H4 (cell line): ENCODE measurements around the gene LMAN2. TPM values are rescaled to one million over a fixed set of nuclear protein-coding genes. Genes with fewer than 3 reads are reported as not detected.

Source experiments
- DNase-seq: peaks from one replicate; pipeline ENCODE4 v3.0.0-alpha.2; 2015; ENCODE audit warnings: low spot score
- total RNA-seq: library from RNA; depleted of rRNA; stranded (reverse); fragments of >200 nt; shearing (Covaris generic); gene quantifications from 2 replicates; pipeline ENCODE4 v1.2.3, GENCODE V29; 2014

The LMAN2 gene
- total RNA-seq, 1 experiment from 2014 or later: 800 TPM

DNA sequence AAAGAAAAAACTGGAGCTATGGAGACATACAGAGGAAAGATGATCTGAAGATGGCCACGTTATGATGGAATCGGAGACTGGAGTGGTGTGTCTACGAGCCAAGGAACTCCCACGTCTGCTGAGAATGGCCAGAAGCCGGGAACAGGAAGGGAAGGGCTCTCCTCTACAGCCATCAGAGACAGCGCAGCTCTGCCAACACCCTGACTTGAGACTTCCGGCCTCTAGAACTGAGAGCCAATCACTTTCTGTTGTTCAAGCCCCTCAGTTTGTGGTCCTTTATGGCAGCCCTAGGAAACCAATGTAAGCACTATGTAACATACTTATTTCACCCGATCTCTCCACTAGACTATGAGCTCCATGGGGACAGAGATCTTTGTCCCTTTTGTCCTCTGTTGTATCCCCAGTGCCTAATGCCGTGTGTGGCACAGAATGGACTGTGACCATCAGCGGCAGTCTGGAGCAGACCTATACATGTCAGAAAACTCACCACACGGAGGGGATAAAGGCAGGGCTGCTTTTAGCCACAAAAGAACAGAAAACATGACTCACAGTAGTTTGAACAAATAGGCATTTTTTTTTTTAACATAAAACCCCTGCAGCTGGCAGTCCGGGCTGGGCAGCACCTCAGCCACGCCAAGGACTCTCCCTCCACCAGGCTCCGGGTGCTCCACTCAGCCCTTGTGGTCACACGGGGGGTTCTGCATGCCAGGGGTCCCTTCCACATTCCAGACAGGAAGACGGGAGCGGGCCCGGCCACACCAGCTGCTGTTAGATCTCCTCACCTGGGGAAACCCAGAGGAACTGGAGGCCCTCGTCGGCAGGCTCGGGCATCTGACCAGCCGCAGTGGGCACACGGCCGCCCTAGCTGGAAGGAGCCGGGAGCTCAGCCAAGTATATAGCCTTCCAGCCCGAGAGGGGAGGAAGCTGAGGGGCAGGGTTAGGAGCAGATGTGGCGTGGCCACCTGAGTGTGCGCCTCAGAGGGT lies 23.6 kb downstream of the LMAN2 start:
- peak; percentile 83 for DNase-seq

DNA sequence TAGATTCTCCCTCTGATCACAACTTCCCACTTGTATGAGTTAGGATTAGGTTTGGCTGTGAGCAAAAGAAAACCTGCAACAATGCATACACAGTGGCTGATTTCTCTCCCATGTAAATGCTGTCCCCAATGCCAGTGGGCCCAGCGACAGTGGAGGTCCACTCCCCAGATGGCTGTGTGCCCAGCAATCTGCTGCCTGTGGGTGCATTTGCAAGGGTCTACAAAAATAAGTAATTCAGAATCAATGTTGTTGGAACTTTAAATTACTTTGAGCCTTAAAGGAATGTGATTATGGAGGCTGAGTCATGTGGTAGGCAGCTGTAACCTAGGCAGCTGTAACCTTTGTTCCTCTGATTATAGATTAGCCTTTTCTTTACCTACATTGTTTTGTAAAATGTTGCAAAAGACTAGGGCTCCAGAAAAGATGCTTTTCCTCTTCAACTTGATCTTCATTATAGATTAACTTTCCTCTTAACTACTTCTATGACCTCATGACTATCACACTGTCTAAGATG lies 25.5 kb downstream of the LMAN2 start:
- no peak for DNase-seq

DNA sequence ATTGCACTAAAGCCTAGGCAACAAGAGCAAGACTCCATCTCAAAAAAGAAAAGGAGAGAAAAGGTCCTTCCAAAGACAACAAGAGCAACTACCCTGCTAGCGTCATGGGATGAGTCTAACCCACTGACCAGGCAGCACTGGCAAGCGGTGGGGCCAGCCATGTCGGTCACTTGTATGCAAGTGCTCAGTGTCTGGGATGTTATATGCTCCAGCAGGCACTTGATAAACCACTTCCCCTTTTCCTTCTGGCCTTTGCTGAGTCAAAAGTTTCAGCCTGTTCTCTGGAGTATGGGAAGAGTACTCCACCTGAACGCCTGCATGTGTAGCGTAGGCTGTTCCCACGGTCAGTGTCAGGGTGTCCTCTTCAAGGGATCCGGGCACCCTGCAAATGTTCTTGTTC lies 30.6 kb downstream of the LMAN2 start:
- no peak for DNase-seq

DNA sequence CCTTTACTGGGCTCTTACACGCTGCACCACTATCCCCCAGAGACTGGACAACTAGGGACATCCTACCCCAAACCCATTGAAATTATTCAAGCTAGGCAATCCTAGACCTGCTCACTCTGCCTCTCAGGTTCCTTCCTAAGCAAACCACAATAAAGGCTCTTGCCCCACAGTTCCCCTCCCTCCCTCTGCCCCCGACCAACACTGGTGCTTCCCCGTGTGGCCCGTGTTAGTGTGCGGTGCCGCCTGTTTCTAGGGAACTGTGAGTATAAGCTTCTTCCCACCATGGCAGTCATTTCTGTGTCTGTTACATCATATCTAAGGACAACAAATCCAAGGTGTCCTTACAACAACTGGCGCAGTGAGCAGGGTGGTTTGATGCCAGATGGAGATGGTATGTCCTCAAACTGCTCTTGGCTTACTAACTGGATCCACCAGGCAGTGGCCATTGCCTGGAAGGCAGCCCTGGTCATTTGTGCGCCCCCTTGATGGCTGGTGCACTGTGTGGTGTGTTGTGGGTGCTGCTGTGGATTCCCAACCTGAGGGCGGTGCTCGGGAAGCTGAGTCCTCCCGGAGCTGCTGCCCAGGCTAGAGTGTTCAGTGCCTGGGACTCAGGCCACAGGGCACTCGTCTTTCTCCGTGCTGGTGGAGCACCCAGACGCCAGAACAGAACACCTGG lies 31.4 kb downstream of the LMAN2 start:
- DNase-seq: no peak

DNA sequence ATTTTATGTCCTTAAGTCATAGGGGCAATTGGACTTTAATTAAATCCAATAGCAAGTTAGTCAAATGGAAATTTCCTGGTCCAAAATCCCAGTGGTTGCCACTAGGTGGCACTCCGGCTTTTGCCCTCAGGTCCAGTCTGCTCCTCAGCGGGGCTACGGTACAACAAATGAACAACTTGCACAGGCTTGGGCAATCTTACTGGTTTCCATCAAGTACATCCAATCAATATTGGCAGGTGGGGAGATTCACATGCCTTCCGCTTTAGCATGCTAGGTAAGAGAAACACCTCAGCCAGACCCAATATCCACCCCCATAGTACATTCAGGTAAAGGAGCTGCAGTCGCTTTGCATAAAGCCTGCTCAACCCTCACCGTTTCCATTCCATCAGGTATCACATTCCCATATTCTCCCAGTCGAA lies 33.5 kb downstream of the LMAN2 start:
- DNase-seq: peak; percentile 69

DNA sequence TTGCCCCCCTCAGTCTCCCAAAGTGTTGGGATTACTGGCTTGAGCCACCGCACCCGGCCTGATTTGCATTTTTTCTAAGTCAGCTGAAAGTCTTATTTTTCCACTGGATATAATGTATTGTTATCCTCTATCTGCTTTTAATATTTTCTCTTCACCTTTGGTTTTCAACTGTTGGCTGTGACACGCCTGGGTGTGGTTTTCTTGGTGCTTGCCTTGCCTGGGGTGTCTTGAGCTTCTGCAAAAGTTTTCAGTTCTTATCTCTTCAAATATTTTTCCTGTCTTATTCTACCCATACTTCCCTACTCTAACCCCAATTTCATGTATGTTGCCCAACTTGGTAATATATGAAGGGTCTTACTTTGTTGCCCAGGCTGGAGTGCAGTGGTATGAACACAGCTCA lies 35.5 kb downstream of the LMAN2 start:
- no peak for DNase-seq

DNA sequence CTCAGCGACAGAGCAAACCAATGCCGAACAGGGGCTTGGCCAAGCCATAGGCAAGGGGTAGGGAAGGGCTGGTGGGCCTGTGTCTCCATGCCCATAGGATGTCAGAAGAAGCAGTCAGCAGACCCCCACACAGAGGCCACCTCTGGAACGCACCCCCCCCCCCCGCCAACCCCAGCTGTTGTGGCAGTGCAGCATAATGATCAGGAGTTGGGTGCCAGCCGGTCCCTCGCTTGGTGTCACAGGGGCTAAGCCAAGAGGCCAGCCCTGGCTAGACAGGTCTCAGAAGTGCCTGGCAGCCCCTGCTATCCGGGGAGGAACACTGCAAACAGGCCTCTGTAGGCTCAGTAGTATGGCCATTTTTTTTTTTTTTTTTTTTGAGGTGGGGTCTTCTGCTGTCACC lies 36.1 kb downstream of the LMAN2 start:
- DNase-seq: no peak

DNA sequence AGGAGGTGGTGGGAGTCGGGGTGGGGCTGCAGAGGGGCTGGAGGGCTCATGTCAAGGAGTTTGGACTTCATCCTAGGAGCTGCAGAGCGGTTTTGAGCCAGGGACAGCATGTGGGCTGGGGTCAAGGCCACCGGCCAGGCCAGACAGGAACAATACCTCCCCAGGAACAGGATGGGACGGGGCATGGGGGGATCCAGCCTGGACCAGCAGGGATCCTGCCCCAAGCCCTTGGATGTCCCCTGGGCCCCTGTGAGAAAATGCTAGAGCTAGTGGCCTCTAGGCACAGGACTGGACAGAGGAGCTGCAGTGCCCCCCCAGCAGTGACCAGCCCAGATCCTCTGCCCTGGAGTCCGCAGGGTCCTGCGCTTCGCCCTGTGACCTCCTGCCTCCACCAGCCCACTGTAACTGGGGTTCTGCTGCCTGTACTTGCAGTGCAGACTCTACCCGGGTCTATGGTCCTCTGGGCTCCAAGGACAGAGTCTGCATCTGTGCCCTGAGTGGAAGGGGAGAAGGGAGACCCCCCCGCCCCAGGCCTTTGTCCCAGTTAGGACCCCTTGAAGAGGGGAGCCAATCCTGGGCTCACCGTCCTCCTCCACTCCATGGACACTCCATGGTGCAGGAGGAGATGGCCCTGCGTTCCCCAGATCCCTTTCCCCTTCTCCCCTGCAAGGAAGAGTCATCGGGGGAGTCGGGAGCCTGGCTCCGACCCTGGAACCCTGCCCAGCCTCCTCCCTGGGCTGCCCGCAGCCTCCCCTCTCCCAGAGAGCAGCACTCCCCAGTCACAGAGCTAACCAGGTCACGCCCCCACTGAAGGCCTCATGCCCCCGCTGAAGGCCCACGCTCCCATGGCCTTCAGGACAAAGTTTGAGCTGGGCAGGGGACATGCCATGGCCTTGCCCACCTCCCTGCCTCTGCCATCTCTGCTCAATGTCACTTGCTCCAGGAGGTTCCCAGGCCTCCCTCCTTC lies 36.8 kb downstream of the LMAN2 start:
- DNase-seq: no peak

DNA sequence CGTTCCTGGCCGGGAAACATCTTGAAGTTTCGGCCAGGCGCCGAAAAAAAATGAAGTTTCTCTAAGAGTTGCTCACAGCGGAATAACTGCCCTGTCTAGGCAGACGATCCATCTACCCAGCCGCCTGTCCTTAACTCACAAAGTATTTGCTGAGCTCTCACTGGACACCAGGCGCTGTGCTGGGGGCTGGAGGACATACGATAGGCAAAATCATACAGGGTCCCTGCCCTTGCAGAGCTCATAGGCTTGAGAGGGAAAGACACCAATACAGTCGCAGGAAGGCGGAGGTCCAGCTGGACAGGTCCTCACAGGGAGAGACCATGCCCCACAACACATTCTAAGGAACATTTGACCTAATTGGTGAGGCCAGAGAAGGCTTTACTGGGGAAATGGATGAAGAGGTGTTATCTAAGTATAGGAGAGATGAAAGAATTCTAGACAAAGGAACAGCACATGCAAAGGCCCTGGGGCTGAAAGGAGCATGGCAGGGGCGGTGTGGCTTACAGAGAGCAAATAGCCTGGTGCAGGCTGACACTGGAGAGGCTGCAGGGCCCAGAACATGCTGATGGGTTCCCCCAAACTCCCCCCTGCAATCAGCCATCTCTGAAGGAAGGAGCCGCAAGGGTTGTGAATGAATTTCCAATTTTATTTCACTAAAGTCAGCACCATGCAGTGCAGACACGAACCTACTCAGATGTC lies 37.8 kb downstream of the LMAN2 start:
- no peak for DNase-seq

DNA sequence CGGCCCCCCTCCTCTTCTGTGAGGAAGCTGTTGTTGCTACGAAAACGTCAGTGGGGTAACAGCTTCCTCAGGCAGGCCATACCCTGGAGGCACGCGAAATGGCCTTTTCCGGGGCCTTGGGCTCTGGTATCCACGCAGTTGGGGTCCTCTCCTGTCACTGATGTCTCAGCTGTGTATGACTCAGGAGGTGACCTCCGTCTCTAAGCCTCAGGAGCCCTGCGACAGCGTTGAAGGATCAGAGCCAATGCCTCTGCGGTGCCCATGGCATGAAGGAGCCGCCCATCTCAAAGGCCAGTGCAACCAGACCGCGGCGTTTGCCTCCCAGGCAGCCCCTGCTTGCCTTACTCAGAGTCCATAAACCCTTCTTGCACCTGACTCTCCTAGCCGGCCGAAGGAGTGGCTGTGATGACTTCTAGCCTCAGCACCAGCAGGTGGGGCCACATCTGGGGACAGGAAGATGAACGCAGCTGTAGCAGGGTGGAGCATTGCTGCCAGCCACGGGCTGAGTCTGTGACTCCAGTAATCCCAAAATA lies 38.8 kb downstream of the LMAN2 start:
- peak; percentile 70 for DNase-seq

DNA sequence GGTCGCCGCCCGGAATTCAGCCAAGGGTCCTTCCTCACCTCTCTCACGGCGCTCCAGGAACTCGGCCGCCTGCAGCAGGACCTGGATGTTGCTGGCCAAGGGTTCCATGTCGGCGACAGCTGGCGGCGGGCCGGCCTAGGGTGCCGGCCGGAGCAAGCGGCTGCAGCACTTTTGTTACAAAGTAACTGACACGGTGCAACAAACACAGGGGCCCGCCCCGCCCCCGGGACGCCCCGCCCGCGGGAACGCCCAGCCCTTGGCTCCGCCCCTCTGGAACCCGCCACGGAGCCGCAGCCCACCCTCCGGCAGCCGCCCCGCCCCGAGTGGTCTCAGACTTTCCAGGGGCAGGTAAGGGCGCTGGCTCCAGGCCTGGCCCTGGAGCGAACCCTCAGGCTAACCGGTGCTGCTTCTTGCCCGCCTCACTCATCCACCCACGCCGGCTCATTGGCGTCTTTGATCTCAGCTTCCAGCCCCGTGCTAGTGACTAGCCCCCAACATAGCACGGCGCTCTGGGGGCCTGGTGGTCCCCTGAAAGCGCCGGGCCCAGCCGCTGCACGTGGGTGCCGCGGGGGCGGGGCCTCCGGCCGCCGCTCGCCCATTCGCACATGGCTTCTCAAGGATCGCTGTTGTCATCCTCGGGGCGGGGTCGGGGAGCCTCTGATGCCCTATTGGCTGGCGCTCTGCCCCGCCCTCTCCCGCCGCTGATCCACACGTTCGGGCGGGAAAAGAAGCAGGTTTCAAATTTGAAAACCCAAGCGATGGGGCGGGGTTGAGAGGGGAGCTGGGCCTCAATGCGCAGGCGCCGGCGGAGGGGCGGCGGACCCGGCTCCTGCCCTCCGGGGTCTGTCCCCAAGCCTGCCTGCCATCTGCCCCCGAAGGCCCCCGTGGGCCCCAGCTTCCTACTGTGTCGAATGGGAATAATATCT lies 39.5 kb downstream of the LMAN2 start, which contains the start of gene MXD3:
TSS of gene MXD3 (minus strand) at position 176 of the 926 bp plus-strand sequence. CDS start at position 108, 68 bp downstream.
- DNase-seq: peak; percentile 98

DNA sequence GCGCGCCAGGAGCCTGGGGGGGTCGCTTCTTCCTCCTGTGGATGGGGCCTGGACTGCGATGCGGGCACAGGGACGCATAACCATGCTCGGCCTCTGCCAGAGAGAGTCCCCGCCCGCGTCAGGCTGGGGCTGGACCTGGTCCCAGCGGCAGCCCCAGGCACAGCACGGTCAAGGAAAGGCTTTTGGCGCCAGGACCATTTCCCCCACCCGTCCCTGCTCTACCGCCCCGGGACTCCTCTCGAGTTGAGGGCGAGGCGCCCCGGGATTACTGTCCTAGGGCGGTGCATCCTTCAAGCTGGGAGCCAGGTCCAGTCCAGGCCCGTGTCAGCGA lies 40.1 kb downstream of the LMAN2 start:
- DNase-seq: no peak

DNA sequence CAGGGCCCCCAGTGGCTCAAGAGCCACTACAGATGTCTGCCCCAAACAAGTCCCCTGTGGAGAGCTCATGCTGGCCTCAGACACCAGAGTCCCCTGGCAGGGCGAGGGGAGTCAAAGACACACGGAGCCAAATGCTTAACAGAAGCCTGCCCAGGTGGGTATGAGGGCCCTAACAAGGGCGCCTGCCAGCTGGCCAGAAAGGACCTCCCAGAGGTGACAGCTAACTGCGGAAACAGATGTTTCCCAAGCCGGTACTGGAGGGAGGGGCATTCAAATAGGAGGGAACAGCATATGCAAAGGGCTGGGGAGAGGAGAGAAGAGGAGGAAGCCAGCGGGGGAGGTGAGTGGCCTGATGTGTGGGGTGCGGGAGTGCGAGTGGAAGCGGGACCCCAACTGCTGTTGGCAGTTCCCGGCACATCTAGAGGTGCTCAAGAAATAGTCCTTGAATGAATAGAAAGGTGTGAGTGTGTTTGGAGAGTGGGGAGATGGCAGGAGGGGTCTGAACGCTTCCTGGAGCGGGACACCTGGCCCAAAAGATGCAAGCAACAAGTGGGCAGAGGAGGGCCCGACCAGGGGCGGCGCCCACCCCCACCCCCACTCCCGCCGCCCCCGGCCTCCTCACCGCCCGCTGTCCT lies 40.6 kb downstream of the LMAN2 start:
- no peak for DNase-seq

DNA sequence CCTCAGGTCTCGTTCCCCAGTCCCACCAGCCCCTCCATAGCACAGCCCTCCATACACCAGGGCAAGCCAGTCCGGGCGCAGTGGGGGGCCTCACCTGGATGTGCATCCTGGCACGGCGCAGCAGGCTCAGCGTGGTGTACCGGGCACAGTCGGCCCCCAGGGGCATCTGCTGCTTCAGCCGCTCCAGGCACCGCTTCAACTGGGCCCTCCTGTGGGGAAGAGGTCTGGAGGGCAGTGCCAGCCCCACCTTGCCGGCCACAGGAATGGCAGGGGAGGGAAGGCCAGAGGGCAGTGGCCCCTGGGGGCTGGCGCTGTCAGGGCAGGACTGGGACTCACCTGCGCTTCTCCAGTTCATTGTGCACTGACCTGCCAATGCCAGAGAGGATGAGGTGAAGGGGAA lies 41.1 kb downstream of the LMAN2 start:
- DNase-seq: no peak

DNA sequence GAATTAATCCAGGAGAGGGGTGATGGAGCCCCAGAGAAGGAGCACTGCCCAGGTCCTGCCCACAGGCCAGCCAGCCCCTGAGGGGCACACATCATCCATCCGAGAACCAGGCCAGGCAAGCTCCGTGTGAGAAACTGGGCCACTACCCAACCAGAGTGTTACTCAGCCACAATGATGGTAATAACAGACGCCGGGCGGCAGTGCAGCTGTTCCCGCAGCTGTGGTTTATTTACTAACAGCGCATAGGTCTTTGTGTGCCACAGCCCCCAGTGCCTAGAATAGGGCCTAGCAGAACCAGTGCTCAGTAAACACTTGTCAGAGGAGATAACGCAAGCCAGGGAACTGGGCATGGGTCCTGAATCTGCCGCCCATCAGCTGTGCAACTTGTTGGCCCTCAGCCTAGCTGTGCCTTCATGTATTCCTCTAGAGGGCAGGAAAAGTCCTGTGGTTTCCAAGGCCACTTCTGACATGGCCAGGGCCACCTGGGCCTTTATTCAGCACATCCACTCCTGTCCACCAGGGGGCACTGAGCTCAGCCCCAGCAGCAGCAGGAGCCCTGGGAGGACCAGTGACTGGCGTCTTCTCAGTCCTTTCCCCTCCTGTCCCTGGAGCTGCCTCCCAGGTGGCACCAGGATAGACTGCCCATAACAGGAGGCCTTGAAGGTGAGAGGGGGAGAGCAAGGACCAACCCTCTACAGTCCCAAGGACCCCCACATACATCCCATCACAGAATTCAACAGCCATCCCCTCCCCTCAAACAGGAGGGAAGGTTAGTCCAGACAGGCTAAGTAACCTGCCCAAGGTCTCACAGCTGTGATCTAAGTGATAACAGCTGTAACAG lies 41.9 kb downstream of the LMAN2 start:
- DNase-seq: peak; percentile 92

DNA sequence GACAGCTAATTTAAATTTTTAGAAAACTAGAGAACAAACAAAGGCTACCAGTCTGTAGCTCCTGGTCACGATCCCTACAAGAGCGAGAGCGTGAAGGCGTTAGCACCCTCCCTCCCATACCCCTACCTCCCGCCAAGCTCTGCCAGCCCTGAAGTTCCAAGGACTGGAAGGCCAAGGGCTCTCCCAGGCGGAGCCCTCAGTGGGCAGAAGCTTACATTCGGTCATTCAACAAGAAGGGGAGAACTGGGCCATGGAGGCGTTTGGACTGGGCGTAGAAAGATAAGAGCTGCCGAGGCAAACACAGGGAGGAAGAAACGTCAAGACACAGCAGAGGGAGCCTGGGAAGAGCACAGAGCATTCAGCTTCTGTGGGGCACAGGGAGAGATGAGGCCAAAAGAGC lies 42.7 kb downstream of the LMAN2 start:
- no peak for DNase-seq

DNA sequence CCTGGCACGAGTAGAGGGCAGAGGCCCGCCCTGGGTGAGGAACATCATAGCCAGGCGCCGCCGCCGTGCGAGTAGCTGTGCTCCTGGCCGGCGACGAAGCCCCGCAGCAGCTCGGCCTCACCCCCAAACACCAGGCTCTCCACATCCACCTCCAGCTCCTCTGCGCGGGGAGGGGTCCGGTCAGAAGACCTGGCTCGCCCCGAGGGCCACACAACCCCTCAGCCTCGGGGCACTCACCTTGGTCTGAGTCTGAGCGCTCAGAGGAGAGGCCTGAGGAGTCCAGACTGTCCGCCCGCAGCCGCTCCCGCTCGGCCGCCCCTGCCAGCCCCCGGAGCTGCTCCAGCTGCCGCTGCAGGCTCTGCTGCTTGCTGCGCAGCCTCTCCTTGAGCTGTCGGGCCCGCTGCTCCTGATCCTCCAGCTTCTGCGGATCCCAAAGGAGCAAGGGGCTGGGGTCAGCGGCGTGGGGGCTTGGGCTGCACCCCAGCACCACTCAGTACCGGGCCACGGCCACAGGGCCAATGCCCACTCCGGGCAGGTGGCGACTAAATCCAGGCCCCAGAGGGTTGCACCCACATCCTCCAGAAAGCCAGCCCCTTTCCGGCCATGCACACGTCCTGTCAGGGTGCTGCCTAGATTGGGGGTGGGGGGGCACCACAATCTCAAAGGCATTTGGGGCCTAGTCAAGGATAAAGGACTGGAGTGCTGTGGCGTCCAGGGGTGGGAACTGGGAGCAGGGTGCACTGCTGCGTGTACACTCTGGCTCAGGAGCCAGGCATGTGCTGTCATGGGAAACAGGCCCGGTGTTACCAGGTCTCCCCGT lies 43.7 kb downstream of the LMAN2 start:
- no peak for DNase-seq
